Stimulated activated CD4-positive, alpha-beta T cell treated with anti-CD3 and anti-CD28 coated beads, Interleukin-4, amount 100 ng/mL, for 24 hours (primary cell): Measurements from ENCODE around the gene CSGALNACT2.
"Not testable (repeated sequence)": the region's sequence is repeated elsewhere in the genome, so short reads cannot be mapped to it uniquely, and the experiment has no call there.

Experiments used
- DNase-seq: peaks from one replicate; pipeline ENCODE4 v3.0.0-alpha.2; 2020

Gene CSGALNACT2, protein sequence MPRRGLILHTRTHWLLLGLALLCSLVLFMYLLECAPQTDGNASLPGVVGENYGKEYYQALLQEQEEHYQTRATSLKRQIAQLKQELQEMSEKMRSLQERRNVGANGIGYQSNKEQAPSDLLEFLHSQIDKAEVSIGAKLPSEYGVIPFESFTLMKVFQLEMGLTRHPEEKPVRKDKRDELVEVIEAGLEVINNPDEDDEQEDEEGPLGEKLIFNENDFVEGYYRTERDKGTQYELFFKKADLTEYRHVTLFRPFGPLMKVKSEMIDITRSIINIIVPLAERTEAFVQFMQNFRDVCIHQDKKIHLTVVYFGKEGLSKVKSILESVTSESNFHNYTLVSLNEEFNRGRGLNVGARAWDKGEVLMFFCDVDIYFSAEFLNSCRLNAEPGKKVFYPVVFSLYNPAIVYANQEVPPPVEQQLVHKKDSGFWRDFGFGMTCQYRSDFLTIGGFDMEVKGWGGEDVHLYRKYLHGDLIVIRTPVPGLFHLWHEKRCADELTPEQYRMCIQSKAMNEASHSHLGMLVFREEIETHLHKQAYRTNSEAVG

DNA sequence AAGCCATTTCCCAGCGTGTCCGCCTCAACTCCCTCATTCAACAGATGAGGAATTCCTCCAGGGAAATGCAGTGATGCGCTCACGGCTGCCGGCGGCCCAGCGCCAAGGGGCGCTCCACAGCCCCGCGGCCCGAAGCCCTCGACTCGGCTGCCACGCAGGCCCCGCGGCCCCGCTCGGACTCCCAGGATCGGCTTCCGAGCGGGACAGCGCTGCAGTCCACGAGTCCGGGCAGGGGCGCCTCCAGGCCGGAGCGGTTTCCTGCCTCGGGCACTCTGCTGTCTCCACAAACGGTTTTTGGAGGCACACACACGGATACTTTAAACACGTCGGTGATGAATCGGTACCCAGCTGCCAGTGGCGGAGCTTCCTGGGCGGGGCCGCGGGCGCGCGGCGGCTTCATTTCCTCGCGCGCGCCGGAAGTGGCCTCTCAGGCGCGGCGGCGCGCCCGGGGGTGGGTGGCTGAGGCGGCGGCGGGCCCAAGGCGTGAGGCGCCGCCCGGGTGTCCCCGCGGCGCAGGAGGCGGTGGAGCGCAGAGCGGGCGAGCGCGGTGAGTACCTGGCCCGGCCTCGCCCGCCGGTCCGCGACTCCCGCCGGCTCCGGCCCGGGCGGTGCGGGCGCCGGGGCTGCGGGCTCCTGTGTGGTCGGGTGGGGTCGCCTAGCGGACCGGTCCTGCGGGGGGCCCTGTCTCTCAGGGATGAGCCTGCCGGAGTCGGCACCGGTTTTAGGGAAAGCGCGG lies at the start of gene CSGALNACT2:
TSS of gene CSGALNACT2 (plus strand) at position 425 of the 736 bp plus-strand sequence. CDS start 16,705 bp downstream, outside the sequence.
- DNase-seq = peak; percentile 88

DNA sequence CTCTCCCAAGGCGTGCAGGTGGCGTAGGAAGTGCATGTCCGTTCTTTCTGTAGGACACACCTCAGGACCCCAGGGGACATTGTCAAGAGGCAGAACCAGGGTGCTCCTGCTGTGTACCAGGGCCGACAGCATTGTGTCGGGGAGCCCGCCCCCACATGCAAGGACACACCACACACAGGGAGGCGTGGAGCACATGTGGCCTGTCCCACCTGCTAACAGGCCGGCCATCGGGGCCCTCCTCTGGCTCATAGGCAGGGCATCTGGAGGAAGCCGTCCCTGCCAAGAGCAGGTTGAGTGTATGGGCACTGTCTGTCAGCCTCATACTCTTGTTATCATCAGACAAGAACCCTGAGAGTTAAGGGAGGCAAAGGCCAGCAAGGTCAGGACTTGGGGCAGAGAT lies 48.7 kb upstream of the CSGALNACT2 start:
- DNase-seq = no peak

DNA sequence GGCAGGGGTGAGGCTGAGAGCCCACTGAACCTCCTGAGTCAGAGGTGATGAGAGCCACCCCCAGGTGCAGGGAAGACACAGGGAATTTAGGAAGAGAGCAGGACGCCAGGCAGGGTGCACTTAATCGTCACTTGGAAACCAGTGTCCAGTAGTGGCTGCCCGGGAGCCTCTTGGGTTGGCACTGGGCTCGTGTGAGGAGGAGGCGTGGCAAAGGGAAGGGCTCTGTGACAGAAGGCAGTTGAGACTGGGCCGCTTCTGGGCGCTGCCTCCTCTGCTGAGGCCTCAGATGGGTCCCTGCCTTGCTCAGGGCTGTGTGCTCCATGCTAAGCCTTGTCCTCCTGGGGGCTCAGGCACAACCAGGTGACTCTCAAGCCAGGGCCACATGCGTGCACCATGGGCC lies 48.1 kb upstream of the CSGALNACT2 start:
- no peak for DNase-seq

DNA sequence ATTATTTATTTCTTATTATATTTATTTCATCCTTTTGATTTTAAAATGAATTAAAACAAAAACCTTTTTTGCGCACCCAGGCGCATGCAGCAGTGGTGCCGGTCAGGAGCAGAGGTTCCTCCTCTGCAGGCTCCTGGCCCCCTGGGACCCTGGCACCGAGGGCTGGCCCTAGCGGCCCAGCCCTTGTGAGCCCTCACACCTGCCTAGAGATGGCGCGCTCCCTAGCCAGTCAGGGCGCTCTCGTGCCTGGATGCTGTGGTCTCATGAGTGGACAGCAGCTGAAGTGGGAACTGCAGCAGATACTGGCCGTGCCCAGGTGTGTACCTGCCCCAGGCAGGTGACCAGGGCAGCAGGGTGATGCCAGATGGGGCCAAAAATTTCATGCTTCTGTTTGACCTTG lies 47.6 kb upstream of the CSGALNACT2 start:
- no peak for DNase-seq

DNA sequence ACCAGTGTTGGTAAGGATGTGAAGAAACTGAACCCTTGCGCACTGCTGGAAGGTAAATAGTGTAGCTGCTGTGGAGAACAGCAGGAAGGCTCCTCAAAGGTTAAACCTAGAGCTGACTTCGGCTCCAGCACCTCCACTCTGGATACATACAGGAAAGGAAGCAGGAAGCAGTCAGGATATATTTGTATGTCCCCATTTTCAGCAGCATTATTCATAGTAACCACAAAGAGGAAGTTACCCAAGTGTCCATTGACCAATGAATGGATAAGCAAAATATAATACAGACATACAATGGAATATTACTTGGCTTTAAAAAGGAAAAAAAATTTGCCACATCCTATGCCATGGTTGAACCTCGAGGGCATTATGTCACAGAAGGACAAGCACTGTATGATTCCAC lies 46.4 kb upstream of the CSGALNACT2 start:
- DNase-seq = no peak

DNA sequence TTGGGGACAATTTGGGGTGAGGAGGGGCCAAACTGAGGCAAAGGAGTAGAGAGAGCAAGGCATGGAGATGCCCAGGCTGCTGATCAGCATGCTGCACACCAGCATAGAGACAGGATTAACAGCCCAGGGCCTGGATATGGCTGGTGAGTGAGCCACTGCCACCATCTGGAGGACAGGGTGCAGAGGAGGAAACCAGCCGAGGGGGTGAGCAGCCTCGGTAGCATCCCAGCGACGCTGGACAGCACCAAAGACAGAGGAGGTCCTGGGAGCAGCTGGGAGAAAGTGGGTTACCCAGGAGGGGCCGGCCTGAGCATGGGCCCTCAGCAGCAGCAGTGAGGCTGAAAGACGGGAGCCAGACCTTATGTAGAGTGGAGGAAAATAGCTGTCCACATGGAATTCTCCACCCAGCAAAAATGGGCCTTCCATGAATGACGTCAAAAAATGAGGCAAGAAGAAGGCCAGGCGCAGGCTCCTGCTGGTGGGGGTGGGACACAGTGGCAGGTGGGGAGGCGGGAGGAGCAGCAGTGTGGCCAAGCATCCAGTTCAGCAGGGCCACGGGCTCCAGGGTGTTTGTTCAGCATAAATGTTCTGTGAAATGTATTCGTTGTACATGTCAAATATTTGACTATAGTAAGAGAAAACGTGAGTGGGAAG lies 44.7 kb upstream of the CSGALNACT2 start:
- no peak for DNase-seq

DNA sequence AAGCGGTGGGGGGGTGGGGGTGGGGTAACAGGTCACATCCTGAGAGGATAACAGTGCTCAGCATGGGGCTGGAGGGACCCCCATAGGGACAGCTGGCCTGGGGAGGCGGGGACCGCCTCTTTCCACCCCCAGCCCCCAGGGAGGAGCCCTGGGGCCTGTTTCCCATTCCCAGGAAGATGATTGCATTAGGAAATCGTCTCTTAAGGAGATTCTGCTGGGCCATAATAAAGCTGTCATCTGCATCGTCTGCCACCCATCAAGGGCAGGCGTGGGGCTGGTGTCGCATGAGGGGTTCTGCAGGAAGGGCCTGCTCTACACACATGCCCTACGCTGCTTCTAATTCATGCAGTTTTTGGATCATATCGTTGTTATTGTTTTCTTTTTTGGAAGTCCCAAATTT lies 44.2 kb upstream of the CSGALNACT2 start:
- DNase-seq = no peak

DNA sequence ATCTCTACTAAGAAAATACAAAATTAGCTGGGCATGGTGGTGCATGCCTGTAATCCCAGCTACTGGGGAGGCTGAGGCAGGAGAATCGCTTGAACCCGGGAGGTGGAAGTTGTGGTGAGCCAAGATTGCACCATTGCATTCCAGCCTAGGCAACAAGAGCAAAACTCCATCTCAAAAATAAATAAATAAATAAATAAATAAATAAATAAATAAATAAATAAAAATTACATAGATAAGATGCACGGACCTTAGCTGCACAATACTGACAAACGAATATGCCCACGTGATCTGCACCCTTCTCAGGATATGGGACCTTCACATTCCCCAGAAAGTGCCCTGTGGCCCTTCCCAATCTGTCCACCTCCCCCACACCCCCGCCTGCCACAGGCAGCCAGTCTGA lies 38.9 kb upstream of the CSGALNACT2 start:
- DNase-seq = not testable (repeated sequence)

DNA sequence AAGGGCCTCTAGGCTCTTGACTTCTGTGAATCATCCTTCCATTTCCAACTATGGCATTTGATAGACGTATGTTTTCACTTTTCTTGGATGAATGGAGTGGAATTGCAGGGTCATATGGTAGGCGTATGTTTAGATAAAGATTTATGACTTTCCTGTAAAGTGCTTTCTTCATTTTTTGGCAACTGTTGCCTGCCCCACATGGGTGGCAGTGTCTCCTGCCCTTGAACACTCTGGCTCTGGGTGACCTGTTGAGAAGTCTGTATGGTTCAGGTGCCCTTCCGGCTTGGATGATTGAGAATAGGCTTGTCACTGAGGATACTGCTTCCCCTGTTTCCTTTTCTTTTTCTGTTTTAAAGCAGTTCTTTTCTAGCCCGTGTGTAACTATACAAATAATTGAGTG lies 38.3 kb upstream of the CSGALNACT2 start:
- no peak for DNase-seq

DNA sequence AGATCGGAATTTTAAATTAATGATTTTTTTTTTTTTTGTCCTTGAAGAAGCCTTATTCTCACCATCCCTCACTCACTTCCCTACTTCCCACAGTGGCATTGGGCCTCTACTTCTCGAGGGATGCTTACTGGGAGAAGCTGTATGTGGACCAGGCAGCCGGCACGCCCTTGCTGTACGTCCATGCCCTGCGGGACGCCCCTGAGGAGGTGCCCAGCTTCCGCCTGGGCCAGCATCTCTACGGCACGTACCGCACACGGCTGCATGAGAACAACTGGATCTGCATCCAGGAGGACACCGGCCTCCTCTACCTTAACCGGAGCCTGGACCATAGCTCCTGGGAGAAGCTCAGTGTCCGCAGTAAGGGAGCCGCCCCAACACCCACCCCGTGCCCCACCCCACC lies 37.9 kb upstream of the CSGALNACT2 start:
- DNase-seq = no peak

DNA sequence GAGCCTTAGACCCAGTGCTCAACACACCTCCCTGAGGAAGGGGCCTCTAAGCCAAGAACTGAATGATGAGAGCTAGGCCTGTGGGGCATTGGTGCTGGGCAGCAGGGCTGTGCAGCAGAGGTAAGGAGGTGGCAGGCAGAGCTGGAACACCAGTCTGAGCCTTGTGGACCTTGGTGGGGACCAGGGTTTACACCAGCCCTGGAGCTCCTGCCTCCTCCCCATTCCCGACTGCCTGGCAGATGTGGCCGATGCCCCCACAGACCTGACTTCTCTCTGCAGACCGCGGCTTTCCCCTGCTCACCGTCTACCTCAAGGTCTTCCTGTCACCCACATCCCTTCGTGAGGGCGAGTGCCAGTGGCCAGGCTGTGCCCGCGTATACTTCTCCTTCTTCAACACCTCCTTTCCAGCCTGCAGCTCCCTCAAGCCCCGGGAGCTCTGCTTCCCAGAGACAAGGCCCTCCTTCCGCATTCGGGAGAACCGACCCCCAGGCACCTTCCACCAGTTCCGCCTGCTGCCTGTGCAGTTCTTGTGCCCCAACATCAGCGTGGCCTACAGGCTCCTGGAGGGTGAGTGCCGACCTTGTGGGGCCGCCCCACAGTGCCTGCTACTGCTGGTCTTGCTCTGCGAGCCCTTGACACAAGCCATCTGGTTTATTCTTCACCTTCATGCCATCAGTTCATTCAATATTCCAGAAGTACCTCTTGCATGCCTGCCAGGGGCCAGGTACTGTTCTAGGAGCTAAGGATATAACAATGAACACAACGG lies 36.0 kb upstream of the CSGALNACT2 start:
- DNase-seq = no peak

DNA sequence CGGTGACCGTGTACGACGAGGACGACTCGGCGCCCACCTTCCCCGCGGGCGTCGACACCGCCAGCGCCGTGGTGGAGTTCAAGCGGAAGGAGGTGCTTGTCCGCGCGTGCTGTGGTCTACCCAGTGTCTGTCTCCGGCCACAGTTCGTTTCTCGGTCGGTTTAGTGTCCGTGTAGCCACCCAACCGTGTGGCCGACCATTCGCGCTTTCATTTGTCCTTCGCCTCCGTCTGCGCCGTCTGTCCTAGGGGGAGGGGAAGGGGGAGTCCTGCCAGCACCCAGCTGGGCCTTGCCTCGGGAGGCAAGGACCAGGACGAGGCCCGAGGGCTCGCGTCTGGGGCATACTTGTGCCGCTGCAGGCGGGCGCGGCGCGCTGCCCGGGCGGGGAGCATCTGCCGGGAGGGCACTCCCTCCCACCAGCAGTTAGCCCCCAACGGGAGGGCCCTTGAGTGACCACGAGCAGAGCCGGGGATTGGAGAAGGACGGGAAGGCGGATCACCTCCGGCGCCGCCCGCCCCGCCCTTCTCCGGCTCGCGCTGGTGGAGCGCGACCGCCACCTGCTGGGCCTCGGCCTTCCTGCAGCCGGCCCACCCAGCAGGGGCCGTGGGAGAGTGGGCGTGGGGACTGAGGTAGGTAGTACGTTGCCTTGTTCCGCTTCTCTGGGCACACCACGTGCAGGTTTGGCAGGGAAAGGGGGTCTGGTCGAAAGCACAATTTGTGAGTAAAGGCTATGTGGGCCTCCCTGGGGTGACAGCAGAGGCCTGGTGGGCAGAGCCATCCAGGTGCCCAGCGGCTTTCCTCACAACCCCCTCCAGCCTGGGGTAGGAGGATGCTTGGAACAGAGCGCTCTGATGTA lies 32.9 kb upstream of the CSGALNACT2 start:
- DNase-seq = peak; percentile 77

DNA sequence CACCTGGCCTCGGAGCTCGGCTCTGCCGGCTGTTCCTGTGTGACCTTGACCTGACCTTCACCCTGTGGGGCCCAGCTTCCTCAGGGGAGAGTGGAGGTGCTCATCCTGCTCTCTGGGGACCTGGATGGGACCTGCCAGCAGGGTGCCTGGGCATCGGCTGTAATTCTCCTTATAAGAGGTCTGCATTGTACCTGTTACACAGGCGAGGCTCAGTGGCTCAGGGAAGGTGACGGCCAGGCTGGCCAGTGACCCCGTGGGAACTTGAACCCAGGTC lies 32.4 kb upstream of the CSGALNACT2 start:
- no peak for DNase-seq

DNA sequence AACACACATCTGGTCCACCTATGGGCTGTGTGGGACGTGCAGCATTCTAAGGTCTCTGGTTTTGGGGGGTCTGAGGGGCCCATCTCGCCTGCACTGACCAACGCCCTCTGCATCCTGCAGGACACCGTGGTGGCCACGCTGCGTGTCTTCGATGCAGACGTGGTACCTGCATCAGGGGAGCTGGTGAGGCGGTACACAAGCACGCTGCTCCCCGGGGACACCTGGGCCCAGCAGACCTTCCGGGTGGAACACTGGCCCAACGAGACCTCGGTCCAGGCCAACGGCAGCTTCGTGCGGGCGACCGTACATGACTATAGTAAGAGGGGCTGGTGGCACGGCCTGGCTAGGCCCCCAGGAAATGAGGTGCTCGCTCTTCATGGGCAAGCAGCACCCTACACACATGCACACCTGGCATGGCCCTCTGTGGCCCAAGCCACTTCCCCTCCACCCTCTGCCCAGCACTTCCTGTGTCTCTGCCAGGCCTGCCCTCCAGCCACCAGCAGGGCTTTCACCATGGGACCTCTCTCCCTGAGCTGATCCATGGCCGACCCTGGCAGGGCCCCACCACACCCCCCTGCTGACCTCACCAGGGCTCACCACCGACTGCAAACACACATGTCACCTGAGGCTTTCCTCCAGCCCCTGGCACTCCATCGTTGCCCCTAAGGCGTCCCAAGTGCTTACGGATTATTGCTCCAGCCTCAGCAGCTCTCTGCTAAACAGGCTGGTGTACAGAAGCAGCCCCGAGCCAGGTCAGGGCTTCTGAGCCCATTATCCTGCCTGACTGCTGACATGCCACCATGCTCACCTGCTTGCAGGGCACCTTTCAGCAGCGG lies 31.8 kb upstream of the CSGALNACT2 start:
- DNase-seq = no peak

DNA sequence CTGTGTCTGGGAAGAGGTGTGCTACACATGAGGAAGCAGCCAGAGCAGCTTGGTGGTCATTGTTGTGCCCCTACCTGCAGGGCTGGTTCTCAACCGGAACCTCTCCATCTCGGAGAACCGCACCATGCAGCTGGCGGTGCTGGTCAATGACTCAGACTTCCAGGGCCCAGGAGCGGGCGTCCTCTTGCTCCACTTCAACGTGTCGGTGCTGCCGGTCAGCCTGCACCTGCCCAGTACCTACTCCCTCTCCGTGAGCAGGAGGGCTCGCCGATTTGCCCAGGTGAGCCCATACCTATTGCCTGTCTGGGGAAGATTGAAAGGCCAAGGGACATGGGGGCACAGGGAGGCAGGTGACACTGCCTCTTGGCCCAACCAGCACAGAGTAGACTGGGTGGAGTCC lies 29.3 kb upstream of the CSGALNACT2 start:
- no peak for DNase-seq

DNA sequence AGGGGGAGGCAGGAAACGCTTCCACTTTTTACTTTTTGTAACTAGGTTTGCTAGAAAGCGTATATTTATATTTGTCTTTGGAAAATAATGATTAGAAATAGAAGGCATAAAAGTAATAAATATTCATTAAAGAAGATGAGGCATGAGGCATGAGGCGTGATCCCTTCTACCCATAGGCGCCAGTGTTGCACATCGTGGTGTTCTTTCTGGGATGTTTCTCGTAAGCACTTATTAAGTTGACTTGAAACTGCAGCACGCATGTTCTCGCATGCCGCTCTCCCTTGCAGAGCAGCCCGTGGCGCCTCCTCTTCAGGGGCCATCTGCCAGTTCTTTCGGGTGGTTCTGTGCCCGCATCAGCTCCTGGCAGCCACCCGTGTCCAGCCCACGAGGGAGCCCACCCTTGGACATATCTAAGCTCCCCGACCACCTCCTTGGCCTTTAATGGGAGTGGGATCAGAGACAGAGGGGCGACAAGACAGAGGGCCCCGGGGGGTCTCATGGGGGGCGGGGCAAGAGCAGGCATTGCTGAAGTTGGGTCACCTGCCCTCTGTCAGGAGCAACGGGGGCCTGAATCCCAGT lies 28.5 kb upstream of the CSGALNACT2 start:
- no peak for DNase-seq

DNA sequence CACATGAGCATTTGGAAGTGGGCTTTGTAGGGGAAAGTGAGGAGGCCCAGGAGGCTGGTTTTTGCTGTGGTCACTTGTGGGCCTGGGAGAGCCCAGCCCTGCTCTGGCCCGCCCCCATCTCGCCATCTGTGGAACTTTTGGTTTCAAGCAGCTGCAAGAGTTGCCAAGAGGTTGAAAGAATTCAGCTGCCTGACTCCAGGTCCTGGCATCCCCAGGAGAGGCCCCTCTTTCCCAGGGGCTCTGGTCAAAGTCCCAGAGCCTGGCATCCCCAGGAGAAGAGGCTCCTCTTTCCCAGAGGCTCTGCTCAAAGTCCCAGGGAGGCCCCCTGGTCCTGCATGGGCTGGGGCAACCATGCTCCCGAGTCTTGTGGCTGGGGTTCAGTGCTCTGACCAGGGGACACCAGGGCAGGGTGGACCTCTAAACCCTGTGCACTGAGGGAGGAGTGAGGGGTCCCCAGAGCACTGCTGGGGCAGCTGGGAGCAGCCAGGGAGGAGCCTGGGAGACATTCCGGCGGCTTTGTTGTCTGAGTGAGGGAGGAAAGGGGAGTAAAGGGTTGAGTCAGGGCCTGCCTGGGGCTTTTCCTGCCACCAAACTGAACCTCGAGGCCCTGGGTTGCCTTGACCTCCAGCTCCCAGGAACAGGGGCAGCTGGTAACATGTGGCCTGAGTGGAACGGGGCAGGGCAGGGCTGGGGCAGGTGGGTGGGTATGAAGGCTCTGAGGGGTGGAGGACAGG lies 27.7 kb upstream of the CSGALNACT2 start:
- DNase-seq = no peak

DNA sequence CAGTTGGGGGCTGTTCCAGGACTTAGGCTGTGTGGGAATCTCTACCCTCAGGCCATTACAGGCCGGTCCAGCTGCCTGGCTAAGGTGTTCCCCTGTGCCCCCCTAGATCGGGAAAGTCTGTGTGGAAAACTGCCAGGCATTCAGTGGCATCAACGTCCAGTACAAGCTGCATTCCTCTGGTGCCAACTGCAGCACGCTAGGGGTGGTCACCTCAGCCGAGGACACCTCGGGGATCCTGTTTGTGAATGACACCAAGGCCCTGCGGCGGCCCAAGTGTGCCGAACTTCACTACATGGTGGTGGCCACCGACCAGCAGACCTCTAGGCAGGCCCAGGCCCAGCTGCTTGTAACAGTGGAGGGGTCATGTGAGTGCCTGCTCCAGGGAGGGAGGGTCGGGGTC lies 27.1 kb upstream of the CSGALNACT2 start:
- no peak for DNase-seq

DNA sequence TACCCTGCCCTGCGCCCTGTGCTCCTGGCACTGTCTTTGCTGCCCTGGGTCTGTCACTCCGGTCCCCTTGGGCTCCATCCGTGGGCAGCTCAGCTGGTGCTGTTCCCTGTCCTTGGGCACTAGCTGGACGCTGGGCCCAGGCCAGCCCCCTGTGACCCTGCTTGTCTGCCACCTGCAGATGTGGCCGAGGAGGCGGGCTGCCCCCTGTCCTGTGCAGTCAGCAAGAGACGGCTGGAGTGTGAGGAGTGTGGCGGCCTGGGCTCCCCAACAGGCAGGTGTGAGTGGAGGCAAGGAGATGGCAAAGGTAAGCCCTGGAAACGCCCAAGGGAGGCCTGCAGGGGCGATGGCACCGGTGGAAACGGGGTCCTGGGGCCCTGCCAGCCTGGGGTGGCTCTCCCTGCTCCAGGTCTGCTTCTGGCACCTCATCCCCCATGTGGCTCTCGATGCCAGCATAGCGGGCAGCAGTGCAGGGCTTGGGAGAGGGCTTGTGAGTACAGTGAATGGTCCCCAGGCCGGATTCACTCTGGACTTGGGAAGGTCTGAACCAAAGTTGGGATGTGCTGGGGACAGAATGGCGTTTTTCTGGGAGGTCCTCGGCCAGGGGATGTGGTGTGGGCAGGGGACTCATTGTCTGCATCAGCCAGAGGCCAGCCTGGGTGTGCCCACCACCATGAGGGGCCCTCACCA lies 26.2 kb upstream of the CSGALNACT2 start:
- no peak for DNase-seq
